HG02973 (cell line): Measurements from ENCODE around the gene P4HB.

ENCODE experiments used
- ATAC-seq: cut with Tn5 transposase; IDR thresholded peaks from one replicate; pipeline ENCODE4 v1.9.1; 2021; ENCODE audit warnings: moderate library complexity; ENCODE audit not compliant: unreplicated experiment

The P4HB gene

GRCh38 chr17:81898029-81898866 lies 37.9 kb upstream of the P4HB start:
- ATAC-seq, result no peak

- ATAC-seq, result no peak
Measured at GRCh38 chr17:81895400-81895799, 35.1 kb upstream of the P4HB start.

- peak; percentile 27 for ATAC-seq
Measured at GRCh38 chr17:81891303-81891552, 30.9 kb upstream of the P4HB start.

GRCh38 chr17:81890447-81891302 lies 30.3 kb upstream of the P4HB start:
- ATAC-seq, result no peak

- no peak for ATAC-seq
Measured at GRCh38 chr17:81889602-81890001, 29.3 kb upstream of the P4HB start.

GRCh38 chr17:81888988-81889595 lies 28.8 kb upstream of the P4HB start:
- ATAC-seq, result no peak

- ATAC-seq, result no peak
Measured at GRCh38 chr17:81888105-81888987, 28.0 kb upstream of the P4HB start.

GRCh38 chr17:81885869-81886548 lies 25.7 kb upstream of the P4HB start:
- no peak for ATAC-seq

- no peak for ATAC-seq
Measured at GRCh38 chr17:81885454-81885853, 25.1 kb upstream of the P4HB start.

GRCh38 chr17:81884968-81885367 lies 24.6 kb upstream of the P4HB start:
- no peak for ATAC-seq

GRCh38 chr17:81884520-81884919 lies 24.2 kb upstream of the P4HB start:
- ATAC-seq, result no peak

- ATAC-seq, result no peak
Measured at GRCh38 chr17:81879121-81879520, 18.8 kb upstream of the P4HB start.

GRCh38 chr17:81878294-81878693 lies 18.0 kb upstream of the P4HB start:
- no peak for ATAC-seq

- ATAC-seq, result no peak
Measured at GRCh38 chr17:81877569-81877968, 17.2 kb upstream of the P4HB start.

GRCh38 chr17:81871387-81872230 lies 11.3 kb upstream of the P4HB start:
- ATAC-seq, result peak; percentile 40

GRCh38 chr17:81870981-81871386 lies 10.6 kb upstream of the P4HB start, which contains the start of gene ARHGDIA:
TSS of gene ARHGDIA (minus strand) at chr17:81871337. CDS start at chr17:81869930, 1,407 bp downstream.
- peak; percentile 4 for ATAC-seq

- peak; percentile 14 for ATAC-seq
Measured at GRCh38 chr17:81870131-81870980, 10.0 kb upstream of the P4HB start.
